HG03045 (cell line): Measurements from ENCODE around the gene EVC2.

ENCODE experiments used
- ATAC-seq: cut with Tn5 transposase; IDR thresholded peaks from one replicate; pipeline ENCODE4 v1.9.1; 2021; ENCODE audit warnings: mild to moderate bottlenecking, moderate library complexity; ENCODE audit not compliant: unreplicated experiment

EVC2 gene, protein sequence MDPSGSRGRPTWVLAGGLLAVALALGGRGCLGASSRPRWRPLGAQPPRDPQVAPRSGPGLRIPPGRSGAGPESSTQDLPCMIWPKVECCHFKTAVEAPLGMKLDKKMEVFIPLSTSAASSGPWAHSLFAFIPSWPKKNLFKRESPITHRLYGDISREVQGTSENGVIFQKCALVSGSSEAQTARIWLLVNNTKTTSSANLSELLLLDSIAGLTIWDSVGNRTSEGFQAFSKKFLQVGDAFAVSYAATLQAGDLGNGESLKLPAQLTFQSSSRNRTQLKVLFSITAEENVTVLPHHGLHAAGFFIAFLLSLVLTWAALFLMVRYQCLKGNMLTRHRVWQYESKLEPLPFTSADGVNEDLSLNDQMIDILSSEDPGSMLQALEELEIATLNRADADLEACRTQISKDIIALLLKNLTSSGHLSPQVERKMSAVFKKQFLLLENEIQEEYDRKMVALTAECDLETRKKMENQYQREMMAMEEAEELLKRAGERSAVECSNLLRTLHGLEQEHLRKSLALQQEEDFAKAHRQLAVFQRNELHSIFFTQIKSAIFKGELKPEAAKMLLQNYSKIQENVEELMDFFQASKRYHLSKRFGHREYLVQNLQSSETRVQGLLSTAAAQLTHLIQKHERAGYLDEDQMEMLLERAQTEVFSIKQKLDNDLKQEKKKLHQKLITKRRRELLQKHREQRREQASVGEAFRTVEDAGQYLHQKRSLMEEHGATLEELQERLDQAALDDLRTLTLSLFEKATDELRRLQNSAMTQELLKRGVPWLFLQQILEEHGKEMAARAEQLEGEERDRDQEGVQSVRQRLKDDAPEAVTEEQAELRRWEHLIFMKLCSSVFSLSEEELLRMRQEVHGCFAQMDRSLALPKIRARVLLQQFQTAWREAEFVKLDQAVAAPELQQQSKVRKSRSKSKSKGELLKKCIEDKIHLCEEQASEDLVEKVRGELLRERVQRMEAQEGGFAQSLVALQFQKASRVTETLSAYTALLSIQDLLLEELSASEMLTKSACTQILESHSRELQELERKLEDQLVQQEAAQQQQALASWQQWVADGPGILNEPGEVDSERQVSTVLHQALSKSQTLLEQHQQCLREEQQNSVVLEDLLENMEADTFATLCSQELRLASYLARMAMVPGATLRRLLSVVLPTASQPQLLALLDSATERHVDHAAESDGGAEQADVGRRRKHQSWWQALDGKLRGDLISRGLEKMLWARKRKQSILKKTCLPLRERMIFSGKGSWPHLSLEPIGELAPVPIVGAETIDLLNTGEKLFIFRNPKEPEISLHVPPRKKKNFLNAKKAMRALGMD

DNA sequence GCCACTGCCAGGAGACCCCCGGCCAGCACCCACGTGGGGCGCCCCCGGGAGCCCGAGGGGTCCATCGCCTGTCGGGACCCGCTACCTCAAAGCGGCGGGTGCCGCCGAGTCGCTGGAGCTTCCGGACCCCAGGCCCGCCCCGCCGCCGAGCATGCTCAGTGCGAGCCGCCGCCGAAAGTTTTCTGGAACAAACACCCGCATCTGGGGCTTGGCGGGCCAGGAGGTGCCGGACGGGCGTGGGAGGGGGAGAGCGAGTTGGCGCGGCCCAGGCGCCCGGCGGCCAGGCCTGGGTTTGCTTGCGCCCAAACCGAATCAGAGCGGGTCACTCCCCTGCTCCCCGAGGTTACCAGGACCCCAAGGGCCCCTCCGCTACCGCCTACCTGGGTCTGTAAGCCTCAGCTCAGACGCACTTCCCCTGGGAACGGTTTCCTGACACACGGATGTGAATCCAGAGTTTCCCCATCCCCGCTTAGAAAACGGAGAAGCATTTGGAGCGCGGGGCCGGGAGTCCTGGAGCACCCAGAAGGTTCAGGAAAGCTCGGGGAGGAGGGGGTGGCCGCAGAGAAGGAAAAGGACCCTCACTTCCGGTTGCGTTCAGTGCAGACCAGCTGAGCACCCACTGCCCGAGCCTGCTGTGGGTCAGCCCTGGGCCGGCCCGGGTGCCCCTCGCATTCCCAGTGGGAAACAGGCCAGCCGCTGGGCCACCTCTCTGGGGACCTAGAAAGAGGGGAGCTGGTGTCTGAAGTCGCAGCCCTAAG lies at the start of gene EVC2:
Gene EVC2, minus strand, starts transcription at position 111 of the 758 bp plus-strand sequence. Its CDS starts 46 bp downstream, at position 65.
- ATAC-seq, result no peak

DNA sequence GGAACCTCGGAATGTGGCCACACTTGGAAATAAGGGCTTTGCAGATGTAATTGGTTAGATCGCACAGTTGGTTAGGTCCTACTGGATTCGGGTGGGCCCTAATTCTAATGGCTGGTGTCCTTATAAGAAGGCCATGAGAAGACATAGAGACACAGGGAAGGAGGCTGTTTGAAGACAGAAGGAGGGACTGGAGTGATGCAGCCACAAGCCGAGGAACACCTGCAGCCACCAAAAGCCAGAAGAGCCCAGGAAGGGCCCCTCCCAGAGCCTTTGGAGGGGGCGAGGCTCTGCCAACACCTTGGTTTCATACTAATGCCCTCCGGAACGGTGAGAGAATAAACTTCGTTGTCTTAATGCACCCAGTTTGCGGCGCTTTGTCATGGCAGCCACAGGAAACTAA lies 49.6 kb upstream of the EVC2 start:
- no peak for ATAC-seq

DNA sequence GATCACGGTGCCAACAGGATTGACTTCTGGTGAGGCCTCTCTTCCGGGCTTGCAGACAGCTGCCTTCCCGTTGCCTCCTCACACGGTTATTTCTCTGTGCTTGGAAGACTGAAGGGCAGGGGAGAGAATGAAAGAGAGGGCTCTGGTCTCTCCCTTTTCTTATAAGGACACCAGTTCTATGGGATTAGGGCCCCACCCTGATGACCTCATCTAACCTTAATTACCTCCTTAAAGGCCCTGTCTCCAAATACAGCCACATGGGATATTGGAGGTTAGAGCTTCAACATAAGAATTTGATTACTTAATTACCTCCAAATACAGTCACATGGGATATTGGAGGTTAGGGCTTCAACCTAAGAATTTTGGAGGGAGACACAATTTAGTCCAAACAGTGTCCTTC lies 49.2 kb upstream of the EVC2 start:
- no peak for ATAC-seq

DNA sequence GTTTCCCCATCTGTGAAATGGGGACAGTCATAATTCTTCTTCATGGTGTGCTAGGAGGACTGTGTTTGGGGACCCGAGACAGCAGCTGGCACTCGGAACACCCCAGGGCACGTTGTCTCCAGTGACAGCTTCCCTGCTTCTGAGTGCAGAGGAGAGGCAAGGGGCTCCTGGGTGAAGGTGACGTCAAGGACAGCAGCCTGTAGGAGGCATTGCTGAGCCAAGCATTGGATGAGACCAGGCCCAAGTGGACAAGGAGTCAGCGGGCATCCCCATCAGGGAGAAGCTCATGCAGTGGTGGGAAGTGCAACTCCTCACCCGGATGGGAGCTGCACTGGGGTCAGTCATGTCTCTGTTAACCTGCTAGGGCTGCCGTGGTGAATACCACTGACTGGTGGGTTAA lies 48.7 kb upstream of the EVC2 start:
- ATAC-seq, result no peak

DNA sequence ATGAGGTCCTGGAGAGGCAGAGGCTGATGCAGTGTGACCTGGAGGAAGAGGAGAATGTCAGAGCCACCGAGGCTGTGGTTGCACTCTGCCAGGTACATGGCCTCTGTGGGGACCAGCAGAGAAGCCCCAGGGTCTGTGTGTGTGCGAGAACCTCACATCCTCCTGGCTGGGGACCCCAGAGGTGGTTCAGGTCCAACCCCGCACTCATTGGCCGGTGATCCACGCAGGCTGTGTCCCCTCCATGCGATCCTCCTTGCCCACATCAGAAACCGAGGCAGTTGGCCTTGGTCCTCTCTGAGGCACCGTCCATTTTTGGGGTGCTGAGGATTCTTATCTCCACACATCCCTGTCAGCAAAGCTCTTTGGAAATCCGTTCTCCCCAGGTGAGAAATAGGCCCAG lies 47.9 kb upstream of the EVC2 start:
- no peak for ATAC-seq

DNA sequence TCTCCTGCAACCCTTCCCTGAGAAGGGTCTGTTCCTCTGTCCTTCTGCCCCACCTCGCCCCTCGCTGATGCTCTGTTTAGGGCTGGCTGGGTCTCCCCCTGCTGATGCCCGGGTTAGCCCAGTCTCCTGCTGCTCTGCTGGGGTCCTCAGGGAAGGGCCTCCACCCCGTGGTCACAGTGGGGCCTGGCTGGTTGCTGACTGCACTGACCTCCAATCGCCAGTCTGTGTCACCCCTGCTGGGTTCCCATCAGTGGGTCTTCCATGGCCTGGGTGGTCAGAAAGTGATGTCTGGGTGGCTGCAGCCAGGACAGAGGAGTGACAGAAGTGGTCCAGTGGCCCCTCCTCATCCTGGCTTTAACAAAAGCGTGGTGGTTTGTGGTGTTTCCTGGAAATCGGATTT lies 47.3 kb upstream of the EVC2 start:
- ATAC-seq, result no peak

DNA sequence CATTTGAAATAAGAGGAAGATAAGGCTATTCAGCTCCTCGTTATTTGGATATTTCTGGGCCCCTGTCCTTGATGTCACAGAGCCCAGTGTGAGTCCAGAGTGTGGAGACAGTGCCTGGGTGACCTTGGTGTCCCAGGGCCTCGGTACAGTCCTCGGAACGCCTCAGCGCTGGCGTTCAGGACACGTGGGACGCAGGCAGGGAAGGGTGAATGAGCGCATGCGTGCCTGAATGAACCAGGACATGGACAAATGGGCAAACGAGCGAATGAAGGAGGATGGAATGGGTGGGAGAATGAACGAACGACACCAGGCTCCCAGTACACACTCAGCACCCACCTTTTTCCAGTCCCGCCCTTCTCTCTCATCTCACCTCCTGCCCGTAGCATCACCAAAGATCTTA lies 46.8 kb upstream of the EVC2 start:
- no peak for ATAC-seq

DNA sequence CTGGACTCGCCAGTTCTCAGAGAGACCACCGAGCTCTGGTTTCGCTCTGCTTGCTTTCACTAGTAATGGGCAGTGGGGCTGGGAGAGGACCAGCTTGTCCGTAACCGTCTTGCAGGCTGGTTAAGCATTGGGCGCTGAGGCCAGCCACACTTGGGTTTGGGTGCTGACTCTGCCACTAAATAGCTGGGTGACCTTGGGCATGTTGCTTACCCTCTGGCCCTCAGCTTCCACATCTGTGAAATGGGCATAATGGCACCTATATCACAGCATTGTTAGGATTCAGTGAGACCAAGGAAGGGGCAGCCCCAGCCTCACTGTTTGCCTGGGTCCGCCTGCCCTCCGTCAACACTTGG lies 46.1 kb upstream of the EVC2 start:
- ATAC-seq, result no peak

DNA sequence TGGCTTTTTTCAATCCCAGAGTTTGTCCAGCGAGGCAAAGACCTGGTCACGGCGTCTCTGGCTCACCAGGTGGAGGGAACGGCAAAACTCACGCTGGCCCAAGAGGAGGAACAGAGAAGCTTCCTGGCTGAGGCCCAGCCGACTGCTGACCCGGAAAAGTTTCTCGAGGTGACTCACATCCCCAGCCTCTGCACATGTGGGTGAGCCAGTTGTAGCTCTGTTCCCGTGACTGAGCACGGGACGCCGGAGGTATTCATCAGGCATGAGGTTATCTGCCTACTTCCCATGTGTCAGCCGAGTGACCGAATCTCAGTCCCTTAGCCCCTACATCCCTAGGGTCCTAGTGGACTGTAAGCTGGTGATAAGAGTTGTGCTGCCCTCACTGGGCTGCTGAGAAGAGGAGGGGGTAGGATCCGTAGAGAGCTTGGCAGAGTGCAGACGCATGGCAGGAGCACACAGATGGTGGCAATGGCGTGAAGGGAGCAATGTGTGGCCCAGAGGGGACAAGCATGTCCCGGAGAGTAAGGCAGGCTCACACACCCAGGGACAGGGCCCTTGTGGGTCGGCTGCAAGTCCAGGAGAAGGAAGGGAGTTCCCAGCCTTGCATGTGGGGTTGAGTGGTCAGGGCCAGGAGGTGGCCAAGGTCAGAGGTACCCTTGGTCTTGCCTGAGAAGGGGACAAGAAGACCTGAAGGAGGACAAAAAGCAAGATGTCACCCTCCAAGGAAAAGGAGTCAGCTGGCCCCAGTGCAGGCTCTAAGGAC lies 45.6 kb upstream of the EVC2 start:
- no peak for ATAC-seq

DNA sequence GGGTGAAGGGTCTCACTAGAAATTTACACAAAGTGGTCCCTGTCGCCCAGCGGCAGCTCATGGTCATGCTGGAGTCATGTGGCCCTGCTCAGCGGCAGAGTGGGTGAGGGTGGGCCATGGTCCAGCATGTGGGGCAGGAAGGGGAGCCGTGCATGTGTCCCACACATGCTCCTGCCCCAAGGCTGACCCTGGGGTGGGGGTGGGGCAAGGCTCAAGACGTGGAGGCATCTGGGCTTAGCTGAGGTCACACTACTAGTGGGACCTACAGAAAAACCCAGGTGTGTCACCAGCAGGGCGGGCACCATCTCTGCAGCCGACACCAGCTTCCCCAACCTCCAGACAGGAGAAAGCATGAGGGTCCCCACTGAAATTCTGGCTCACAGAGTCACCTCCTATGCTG lies 45.0 kb upstream of the EVC2 start:
- ATAC-seq, result no peak

DNA sequence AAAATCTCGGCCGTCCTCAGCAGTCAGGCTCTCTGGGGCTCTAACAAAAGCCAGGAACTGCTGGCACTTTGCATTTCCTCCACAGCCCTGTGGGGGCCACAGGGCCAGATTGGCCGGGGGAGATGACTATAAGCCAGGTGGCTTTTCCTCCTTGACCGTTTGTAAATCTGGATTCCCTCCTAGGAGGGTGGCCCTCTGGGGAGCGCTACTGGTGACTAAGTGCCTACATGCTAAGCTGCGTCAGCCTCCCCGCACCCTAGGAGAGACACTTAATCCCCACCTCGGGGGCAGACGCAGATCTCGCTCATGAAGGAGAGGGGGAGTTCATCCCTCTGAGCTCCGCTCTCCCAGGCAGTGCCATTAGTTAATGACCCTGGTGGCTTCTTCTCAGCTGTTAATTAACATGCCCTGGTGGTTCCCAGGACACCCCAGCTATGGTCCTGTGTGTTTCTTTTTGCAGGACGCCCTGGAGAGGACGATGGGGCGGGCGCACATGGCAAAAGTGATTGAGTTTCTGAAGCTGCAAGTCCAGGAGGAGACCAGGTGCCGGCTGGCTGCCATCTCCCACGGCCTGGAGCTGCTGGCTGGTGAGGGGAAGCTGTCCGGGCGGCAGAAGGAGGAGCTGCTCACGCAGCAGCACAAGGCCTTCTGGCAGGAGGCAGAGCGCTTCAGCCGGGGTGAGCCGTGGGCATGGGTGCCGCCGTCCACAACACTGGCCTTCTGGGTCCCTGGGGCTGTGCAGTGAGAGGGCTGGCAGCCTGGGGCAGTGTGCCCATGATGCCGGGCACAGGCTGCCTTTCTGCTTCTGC lies 44.2 kb upstream of the EVC2 start:
- ATAC-seq, result no peak

DNA sequence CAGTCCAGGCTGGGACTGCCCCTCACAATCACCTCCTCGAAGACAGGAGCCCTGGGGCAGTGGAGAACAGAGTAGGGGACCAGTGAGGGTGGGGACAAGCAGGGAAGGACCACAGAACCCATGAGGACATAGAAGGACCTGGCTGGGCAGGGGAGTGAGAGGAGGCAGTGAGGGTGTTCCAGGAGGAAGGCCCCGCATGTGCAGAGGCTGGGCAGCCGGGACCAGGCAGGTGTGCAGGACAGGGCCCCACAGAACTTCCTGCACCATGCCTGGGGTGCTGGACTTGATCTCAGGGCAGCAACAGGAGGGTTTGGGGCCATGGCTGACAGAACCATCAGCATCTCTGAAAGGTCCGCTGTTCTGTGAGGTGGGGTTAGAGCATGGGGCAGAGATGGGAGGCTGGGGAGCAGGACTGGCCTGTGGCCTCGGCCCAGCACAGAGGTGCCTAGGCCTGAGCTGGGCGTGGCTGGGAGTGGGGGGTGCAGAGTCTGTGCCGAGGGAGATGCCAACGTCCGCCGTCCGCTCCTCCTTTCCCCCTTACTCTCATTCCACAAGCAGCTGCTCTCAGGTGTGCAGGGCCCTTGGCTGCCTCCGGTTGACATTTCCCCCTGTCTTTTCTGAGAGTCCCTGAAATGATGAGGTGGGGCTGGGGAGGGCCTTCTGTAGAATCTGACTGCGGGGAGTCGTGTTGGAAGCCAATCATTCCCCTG lies 43.5 kb upstream of the EVC2 start:
- ATAC-seq, result no peak

DNA sequence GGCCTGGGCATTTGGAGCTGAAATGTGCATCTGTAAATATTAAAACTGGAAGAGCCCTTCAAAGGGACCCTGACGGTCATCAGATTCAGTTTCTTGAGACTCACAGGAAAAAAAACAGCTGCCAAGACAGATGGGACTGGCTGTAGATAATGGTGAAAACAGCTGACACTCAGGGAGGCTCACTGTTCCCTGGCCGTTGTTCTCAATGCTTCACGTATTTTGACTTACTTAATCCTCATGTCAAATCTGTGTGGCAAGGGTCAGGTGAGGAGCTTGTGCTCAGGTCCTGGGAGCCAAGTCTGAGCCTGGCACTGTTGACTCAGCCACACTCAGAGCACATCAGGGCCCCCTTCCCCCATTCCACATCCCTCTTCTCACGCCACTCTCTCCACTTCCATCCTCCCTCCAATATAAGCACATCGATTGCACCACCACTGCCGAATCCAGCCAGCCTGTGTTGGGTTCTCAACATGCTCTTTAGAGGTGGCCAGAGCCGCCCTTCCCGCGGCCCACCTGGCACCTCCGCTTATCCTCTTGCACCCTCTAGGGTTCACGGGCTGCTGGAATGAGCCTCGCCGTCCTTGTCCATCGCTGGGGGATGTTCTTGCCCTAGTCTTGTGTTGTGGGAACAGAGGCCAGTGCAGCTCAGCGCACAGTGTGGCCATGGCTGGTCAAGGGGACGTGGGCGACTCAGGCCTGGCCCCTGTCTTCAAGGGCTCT lies 42.7 kb upstream of the EVC2 start:
- no peak for ATAC-seq

DNA sequence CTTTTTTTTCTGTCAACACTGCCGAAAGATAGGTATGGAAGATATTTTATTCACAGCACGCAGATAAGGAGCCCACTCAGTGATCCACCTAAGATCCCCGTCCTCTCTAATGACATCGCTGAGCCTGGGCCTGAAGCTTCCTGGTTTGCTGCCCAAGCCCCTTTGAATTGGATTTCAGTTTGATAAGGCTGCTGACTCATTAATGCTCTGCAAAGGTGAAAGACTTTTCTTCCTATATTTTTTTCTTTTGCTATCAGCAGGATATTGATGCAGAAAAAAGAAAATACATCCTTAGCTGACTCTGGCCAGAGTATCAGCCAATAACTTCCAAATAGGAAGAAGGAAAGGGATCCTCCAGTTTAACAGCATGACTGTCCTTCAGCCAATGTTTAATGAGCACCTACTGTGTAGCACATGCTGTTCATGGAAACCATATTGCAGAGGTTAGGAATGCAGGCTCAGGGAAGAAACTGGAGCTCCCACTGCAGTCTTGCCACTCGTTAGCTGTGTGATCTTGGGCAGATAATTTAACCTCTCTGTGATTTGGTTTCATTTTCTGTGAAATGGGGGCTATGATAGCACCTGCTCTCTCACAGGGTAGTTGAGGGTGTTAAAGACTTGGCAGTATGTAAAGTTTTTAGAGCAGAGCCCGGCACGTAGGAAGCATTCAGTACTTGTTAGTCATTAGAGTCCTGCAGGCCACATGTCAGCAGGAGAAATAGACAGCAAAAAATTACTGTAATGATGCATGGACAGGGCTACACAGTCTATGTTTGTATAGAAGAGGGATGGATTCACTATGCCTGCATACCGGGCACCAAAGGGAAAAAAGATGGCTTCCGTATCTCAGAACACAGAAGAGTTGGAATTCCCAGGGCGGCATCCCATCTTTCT lies 41.9 kb upstream of the EVC2 start:
- ATAC-seq, result no peak

DNA sequence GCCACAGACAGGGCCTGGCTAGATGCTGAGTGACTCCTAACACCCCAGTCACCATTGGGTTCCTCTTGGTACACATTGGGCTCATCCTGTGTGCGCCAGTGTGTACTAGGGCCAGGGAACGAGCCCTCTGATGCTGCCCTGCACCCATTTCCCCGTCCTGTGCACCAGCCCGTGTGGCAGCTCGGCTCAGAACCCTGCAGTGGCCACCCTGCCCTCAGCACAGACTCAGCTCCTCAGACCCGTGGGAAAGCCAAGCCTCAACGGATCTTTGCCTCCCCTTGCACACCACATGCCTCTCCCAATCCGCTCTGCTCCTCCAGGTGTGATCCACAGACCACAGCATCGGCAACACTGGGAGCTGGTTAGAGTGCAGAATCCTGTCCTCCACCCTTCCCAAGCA lies 41.2 kb upstream of the EVC2 start:
- ATAC-seq, result no peak

DNA sequence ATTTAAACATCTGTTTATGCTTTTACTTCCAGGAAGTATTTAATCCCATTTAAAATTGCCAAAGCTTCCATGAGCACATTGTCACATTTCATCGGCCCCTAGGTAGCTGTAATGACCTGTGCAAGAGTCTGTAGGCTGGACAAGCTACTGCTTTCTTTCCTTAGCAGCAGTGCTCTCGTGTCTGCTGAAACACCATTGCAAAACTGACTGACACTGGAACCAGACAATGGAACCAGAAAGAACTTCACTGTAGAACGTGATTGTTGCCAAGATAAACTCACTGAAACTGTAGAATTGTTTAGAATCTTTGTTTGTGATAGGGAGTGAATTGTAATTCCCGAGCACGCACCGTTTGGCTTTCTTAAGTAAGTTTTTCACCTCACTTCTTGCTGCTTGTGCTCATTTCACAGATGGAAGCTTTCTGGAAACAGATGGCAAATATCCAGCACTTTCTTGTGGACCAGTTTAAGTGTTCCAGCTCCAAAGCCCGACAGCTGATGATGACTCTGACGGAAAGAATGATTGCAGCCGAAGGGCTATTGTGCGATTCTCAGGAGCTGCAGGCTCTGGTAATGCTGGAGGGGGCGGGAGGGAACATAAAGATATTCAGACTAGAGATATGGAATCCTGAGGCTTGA lies 39.5 kb upstream of the EVC2 start:
- no peak for ATAC-seq
